Activated naive CD8-positive, alpha-beta T cell treated with anti-CD3 and anti-CD28 coated beads, Interleukin-2, amount 10 ng/mL, durations not matched to agents 7 days and 5 days (primary cell): ENCODE results near the gene CS. TPM values are rescaled to one million over a fixed set of nuclear protein-coding genes. Genes with fewer than 3 reads are reported as not detected.
"Not testable (repeated sequence)": the region's sequence is repeated elsewhere in the genome, so short reads cannot be mapped to it uniquely, and the experiment has no call there.

ENCODE experiments used
- ATAC-seq: fragments of 150-1000 bp; cut with Tn5 transposase; one replicate; pipeline ENCODE4 v1.10.0; 2021; ENCODE audit warnings: low read depth, moderate library complexity
- POLR2A ChIA-PET: fragments of 350-600 bp; sonication (Branson Sonifier 250); formaldehyde crosslinking; loops from one replicate; lab custom pipeline; 2021; ENCODE audit warnings: antibody characterized with exemption; lab: Charles Lee
- DNase-seq: peaks from one replicate; pipeline ENCODE4 v3.0.0; 2021
- H3K27ac Mint-ChIP-seq: one replicate; pipeline ENCODE4 v1.8.0; 2022; ENCODE audit warnings: mild to moderate bottlenecking, mixed read lengths
- H3K27me3 Mint-ChIP-seq: one replicate; pipeline ENCODE4 v1.8.0; 2022; ENCODE audit warnings: mild to moderate bottlenecking, moderate library complexity, mixed read lengths
- H3K36me3 Mint-ChIP-seq: one replicate; pipeline ENCODE4 v1.8.0; 2021; ENCODE audit warnings: mild to moderate bottlenecking, mixed read lengths
- H3K4me1 Mint-ChIP-seq: one replicate; pipeline ENCODE4 v1.8.0; 2021; ENCODE audit warnings: mixed read lengths
- H3K4me3 Mint-ChIP-seq: one replicate; pipeline ENCODE4 v1.8.0; 2022; ENCODE audit warnings: mild to moderate bottlenecking, moderate library complexity, mixed read lengths
- H3K9me3 Mint-ChIP-seq: one replicate; pipeline ENCODE4 v1.8.0; 2021; ENCODE audit warnings: mixed read lengths
- total RNA-seq, 2 experiments: library from RNA; stranded (reverse); gene quantifications; one replicate each; pipeline ENCODE4 v1.2.3, GENCODE V29; 2021

Gene CS
- total RNA-seq, 2 experiments from 2014 or later, result 165 to 176 TPM

GRCh38 chr12:56286044-56286830 lies 13.9 kb downstream of the CS start:
- DNase-seq (no peak), ATAC-seq (no peak)
- Mint-ChIP-seq H3K9me3 (no peaks in the 10 kb centered on the region), H3K4me3 (no peak overlapping the region), H3K27ac (peak overlapping the region; percentile 44), H3K36me3 (peaks cover 21% of the 10 kb centered on the region), H3K4me1 (peaks cover 11% of the 10 kb centered on the region), H3K27me3 (no peaks in the 10 kb centered on the region)
- POLR2A ChIA-PET, result interaction anchor here (1.2 kb wide), 1 partner anchor 19 kb away, joined by 4 read pairs; the partner anchor contains the start of gene COQ10A

- H3K27ac Mint-ChIP-seq, H3K4me3 Mint-ChIP-seq, H3K9me3 Mint-ChIP-seq, H3K4me1 Mint-ChIP-seq, H3K27me3 Mint-ChIP-seq, POLR2A ChIA-PET, DNase-seq, ATAC-seq: not testable (repeated sequence)
- H3K36me3 Mint-ChIP-seq, result peaks cover 23% of the 10 kb centered on the region
Observed at GRCh38 chr12:56284263-56284662, 15.9 kb downstream of the CS start.

- ATAC-seq (no peak), DNase-seq (no peak)
- Mint-ChIP-seq H3K9me3 (no peaks in the 10 kb centered on the region), H3K4me3 (no peak overlapping the region), H3K36me3 (peaks cover 27% of the 10 kb centered on the region), H3K27me3 (no peaks in the 10 kb centered on the region), H3K4me1 (peaks cover 3% of the 10 kb centered on the region), H3K27ac (no peak overlapping the region)
- POLR2A ChIA-PET, result interaction anchor here (1.0 kb wide), 1 partner anchor 93 kb away, joined by 3 read pairs; the partner anchor contains the start of gene SMARCC2
Observed at GRCh38 chr12:56282579-56282978, 17.6 kb downstream of the CS start.

- POLR2A ChIA-PET, result interaction anchor here (1.0 kb wide), 1 partner anchor 92 kb away, joined by 3 read pairs; the partner anchor contains the start of gene SMARCC2
- Mint-ChIP-seq H3K4me3 (no peak overlapping the region), H3K36me3 (peaks cover 27% of the 10 kb centered on the region), H3K4me1 (peaks cover 3% of the 10 kb centered on the region), H3K27ac (peak overlapping the region; percentile 36), H3K27me3 (no peaks in the 10 kb centered on the region), H3K9me3 (no peaks in the 10 kb centered on the region)
- DNase-seq (no peak), ATAC-seq (no peak)
Observed at GRCh38 chr12:56282030-56282429, 18.1 kb downstream of the CS start.

- POLR2A ChIA-PET, result interaction anchor here (0.6 kb wide), 1 partner anchor 11 kb away, joined by 6 read pairs; no protein-coding TSS in a partner anchor
- ATAC-seq (no peak), DNase-seq (no peak)
- Mint-ChIP-seq H3K4me1 (no peaks in the 10 kb centered on the region), H3K36me3 (peaks cover 30% of the 10 kb centered on the region), H3K27me3 (no peaks in the 10 kb centered on the region), H3K27ac (no peak overlapping the region), H3K4me3 (no peak overlapping the region), H3K9me3 (no peaks in the 10 kb centered on the region)
Observed at GRCh38 chr12:56280849-56281248, 19.3 kb downstream of the CS start.

- Mint-ChIP-seq H3K36me3 (peaks cover 37% of the 10 kb centered on the region), H3K27ac (no peak overlapping the region), H3K27me3 (no peaks in the 10 kb centered on the region), H3K4me3 (no peak overlapping the region), H3K9me3 (no peaks in the 10 kb centered on the region), H3K4me1 (no peaks in the 10 kb centered on the region)
- POLR2A ChIA-PET, result interaction anchor here (1.6 kb wide), 2 partner anchors 12 to 20 kb away, joined by 3 read pairs; partner anchors contain the start of gene COQ10A
- DNase-seq (no peak), ATAC-seq (no peak)
Observed at GRCh38 chr12:56278905-56279304, 21.2 kb downstream of the CS start.

GRCh38 chr12:56274299-56274698 lies 25.8 kb downstream of the CS start:
- Mint-ChIP-seq H3K27ac (no peak overlapping the region), H3K9me3 (no peaks in the 10 kb centered on the region)

GRCh38 chr12:56272468-56272867 lies 27.7 kb downstream of the CS start:
- H3K36me3 Mint-ChIP-seq, result peaks cover 14% of the 10 kb centered on the region
- H3K4me1 Mint-ChIP-seq, H3K4me3 Mint-ChIP-seq, POLR2A ChIA-PET, H3K27ac Mint-ChIP-seq, H3K27me3 Mint-ChIP-seq, H3K9me3 Mint-ChIP-seq, ATAC-seq, DNase-seq: not testable (repeated sequence)

More at GRCh38 chr12:56274299-56274698, 25.8 kb downstream of the CS start:
- POLR2A ChIA-PET, result no interaction called here
- peaks cover under 1% of the 10 kb centered on the region for H3K4me1 Mint-ChIP-seq
- no peak overlapping the region for H3K4me3 Mint-ChIP-seq
- H3K36me3 Mint-ChIP-seq, result peaks cover 19% of the 10 kb centered on the region
- ATAC-seq (no peak), DNase-seq (no peak)
- no peaks in the 10 kb centered on the region for H3K27me3 Mint-ChIP-seq

- H3K27me3 Mint-ChIP-seq, result no peaks in the 10 kb centered on the region
- ATAC-seq (no peak), DNase-seq (no peak)
- no peak overlapping the region for H3K4me3 Mint-ChIP-seq
- no peak overlapping the region for H3K27ac Mint-ChIP-seq
- POLR2A ChIA-PET, result interaction anchor here (0.5 kb wide), 1 partner anchor 45 kb away, joined by 3 read pairs; no protein-coding TSS in a partner anchor
- no peaks in the 10 kb centered on the region for H3K9me3 Mint-ChIP-seq
- H3K4me1 Mint-ChIP-seq, result peaks cover 13% of the 10 kb centered on the region
- peaks cover 13% of the 10 kb centered on the region for H3K36me3 Mint-ChIP-seq
Observed at GRCh38 chr12:56271031-56271430, 29.1 kb downstream of the CS start.

GRCh38 chr12:56267443-56268071 lies 32.6 kb downstream of the CS start:
- H3K4me3 Mint-ChIP-seq, result peak overlapping the region; percentile 95
- no peaks in the 10 kb centered on the region for H3K9me3 Mint-ChIP-seq
- POLR2A ChIA-PET, result interaction anchor here (0.8 to 1.8 kb wide), 14 partner anchors 9 to 181 kb away, joined by 3 to 16 read pairs (median 4); partner anchors contain the start of genes ANKRD52, CNPY2, CS and PA2G4
- H3K36me3 Mint-ChIP-seq, result peaks cover 2% of the 10 kb centered on the region
- no peaks in the 10 kb centered on the region for H3K27me3 Mint-ChIP-seq
- peaks cover 16% of the 10 kb centered on the region for H3K4me1 Mint-ChIP-seq
- H3K27ac Mint-ChIP-seq, result peak overlapping the region; percentile 4
- ATAC-seq, result no peak
- no peak for DNase-seq

- Mint-ChIP-seq H3K27ac (peak within 1 kb of the TSS; percentile 82), H3K36me3 (peaks cover 2% of the 10 kb centered on the region), H3K9me3 (no peaks in the 10 kb centered on the region), H3K4me1 (peaks cover 16% of the 10 kb centered on the region), H3K4me3 (peak within 1 kb of the TSS; percentile 95), H3K27me3 (no peaks in the 10 kb centered on the region)
- ATAC-seq, result peak; percentile 92
- peak; percentile 91 for DNase-seq
- POLR2A ChIA-PET, result interaction anchor here (0.6 to 1.8 kb wide), 19 partner anchors 9 to 182 kb away, joined by 3 to 16 read pairs (median 4); partner anchors contain the start of genes ANKRD52, CNPY2, CS and IL23A
Observed at GRCh38 chr12:56266693-56267442, 33.3 kb downstream of the CS start, which contains the start of gene COQ10A. TSS of gene COQ10A (plus strand) at chr12:56266942. CDS start at chr12:56267119, 177 bp downstream.

- Mint-ChIP-seq H3K4me3 (peak overlapping the region; percentile 95), H3K4me1 (peaks cover 16% of the 10 kb centered on the region), H3K27ac (peak overlapping the region; percentile 82)
- not testable (repeated sequence) for ATAC-seq, H3K9me3 Mint-ChIP-seq, DNase-seq, H3K36me3 Mint-ChIP-seq, H3K27me3 Mint-ChIP-seq
- POLR2A ChIA-PET, result interaction anchor here (0.6 to 1.8 kb wide), 14 partner anchors 8 to 183 kb away, joined by 3 to 16 read pairs (median 4); partner anchors contain the start of genes ANKRD52, CS, IL23A and RNF41
Observed at GRCh38 chr12:56266068-56266692, 34.0 kb downstream of the CS start.
